Measurements from ENCODE around the gene MTHFD1L. TPM values are rescaled to one million over a fixed set of nuclear protein-coding genes. Genes with fewer than 3 reads are reported as not detected.
A peak's percentile ranks its signal among the peaks of the same experiment; 100 is the strongest.
"Not testable (repeated sequence)": the region's sequence is repeated elsewhere in the genome, so short reads cannot be mapped to it uniquely, and the experiment has no call there.

The MTHFD1L gene
- total and polyA plus RNA-seq, 2 donors (not counting 3 experiments of a cell fraction or from before 2014, with no cell fraction given) = 40.2 to 120 TPM

DNA sequence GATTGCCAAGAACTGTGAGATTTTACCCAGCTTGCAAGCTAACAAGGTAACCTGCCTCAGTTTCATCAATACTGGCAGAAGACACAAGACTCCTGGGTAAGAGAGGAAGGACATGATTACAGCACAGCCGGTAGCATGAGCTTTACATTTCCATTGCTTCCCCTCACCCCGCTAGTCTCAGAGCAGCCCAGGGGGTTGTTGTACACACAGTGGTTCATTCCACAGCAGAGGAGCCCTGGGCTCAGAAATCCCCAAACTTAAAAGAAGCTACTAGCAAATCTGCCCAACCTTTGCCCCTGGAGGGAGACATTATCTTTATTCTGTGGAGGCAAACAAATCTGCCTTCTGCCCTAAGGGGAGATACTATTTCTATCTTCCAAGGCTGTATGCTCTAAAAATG, 17.1 kb upstream of the MTHFD1L start:
- CTCF ChIA-PET = interaction anchor here (0.6 kb wide), 1 partner anchor 10 kb away, joined by 3 read pairs; no protein-coding TSS in a partner anchor
- peaks cover 0 to 2% of the 10 kb centered on the region in 2 experiments for H3K36me3 ChIP-seq (ENCODE audit: control insufficient read depth in 2 of 2, extremely low read depth in 1 of 2, insufficient read depth in 2 of 2, low read length in 2 of 2)
- intact Hi-C loops (cut with micrococcal nuclease) (no loop called here), dilution Hi-C loops (cut with MboI; ENCODE audit: extremely low pct_ligation_motif_present, low sequenced_read_pairs) (no loop called here)
- H3K27me3 ChIP-seq (ENCODE audit: control insufficient read depth in 2 of 2, insufficient read depth in 2 of 2, low read length in 2 of 2) = no peaks in the 10 kb centered on the region
- TF ChIP-seq, protein P1, sequence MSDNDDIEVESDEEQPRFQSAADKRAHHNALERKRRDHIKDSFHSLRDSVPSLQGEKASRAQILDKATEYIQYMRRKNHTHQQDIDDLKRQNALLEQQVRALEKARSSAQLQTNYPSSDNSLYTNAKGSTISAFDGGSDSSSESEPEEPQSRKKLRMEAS (IDR thresholded peaks at IDR 0.05; ENCODE audit: insufficient read depth, insufficient read length) = no peak
- TF ChIP-seq, protein P2, sequence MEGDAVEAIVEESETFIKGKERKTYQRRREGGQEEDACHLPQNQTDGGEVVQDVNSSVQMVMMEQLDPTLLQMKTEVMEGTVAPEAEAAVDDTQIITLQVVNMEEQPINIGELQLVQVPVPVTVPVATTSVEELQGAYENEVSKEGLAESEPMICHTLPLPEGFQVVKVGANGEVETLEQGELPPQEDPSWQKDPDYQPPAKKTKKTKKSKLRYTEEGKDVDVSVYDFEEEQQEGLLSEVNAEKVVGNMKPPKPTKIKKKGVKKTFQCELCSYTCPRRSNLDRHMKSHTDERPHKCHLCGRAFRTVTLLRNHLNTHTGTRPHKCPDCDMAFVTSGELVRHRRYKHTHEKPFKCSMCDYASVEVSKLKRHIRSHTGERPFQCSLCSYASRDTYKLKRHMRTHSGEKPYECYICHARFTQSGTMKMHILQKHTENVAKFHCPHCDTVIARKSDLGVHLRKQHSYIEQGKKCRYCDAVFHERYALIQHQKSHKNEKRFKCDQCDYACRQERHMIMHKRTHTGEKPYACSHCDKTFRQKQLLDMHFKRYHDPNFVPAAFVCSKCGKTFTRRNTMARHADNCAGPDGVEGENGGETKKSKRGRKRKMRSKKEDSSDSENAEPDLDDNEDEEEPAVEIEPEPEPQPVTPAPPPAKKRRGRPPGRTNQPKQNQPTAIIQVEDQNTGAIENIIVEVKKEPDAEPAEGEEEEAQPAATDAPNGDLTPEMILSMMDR (IDR thresholded peaks at IDR 0.05; ENCODE audit: extremely low read depth in 1 of 2, insufficient read depth in 1 of 2, low read depth in 1 of 2, low read length in 2 of 2) = no peak
- TF ChIP-seq FOS (IDR thresholded peaks at IDR 0.05; ENCODE audit: borderline replicate concordance, insufficient read depth, low read length) = no peak
- H3K4me2 ChIP-seq (ENCODE audit: insufficient read depth, low read length) = no peak overlapping the region
- H3K9me3 ChIP-seq (replicated peaks; ENCODE audit: control insufficient read depth, insufficient read depth, low read length) = no peaks in the 10 kb centered on the region
- H3K4me3 ChIP-seq (replicated peaks in 1 of 3; ENCODE audit: insufficient read depth in 1 of 3, low read depth in 1 of 3, low read length in 3 of 3) = no peak overlapping the region
- H3K9ac ChIP-seq (replicated peaks; ENCODE audit: extremely low read depth, insufficient read depth, low read length) = no peak overlapping the region
- FAIRE-seq (no peak), DNase-seq (ENCODE audit: low read depth, low spot score) (no peak)
- no peak overlapping the region for H3K27ac ChIP-seq (ENCODE audit: insufficient read depth, low read depth, low read length)
- no peaks in the 10 kb centered on the region for H3K4me1 ChIP-seq (ENCODE audit: control insufficient read depth, extremely low read depth, insufficient read depth, low read length)
- no peak overlapping the region for H2AFZ ChIP-seq (ENCODE audit: low read depth, low read length)
- POLR2A ChIA-PET = interaction anchor here (0.7 to 1.1 kb wide), 3 partner anchors 17 to 801 kb away, joined by 3 to 4 read pairs (median 3); partner anchors contain the start of gene MTHFD1L
- peaks cover 7% of the 10 kb centered on the region for H3K79me2 ChIP-seq (ENCODE audit: control insufficient read depth, insufficient read depth, low read length)
- H3K9me1 ChIP-seq (replicated peaks; ENCODE audit: control insufficient read depth, extremely low read depth, insufficient read depth, low read length) = no peaks in the 10 kb centered on the region
- BruUV-seq (replicated peaks) = no TSS peak
- H4K20me1 ChIP-seq (replicated peaks; ENCODE audit: control insufficient read depth, extremely low read depth, insufficient read depth, low read length) = no peaks in the 10 kb centered on the region

DNA sequence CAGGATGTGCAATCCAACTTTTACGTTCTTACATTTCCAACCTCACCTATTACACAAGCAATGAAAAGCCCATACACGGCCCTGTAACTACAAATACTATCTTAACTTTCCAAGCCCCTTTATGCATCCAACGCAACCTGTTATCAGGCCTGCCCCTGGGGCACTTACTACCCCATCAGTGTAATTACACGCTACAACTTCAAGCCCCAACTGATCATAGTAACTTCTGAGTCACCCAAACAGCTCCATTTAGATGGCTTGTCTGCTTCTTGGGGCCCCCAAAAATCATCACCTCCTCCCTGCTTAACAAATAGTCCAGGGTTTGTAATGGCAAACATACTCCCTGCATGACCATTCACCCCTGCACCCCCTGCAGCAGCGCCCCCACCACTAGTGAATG, 11.1 kb upstream of the MTHFD1L start:
- CTCF ChIA-PET; BruUV-seq (replicated peaks); intact Hi-C loops (cut with micrococcal nuclease); H3K9me1 ChIP-seq (replicated peaks; ENCODE audit: control insufficient read depth, extremely low read depth, insufficient read depth, low read length); dilution Hi-C loops (cut with MboI; ENCODE audit: extremely low pct_ligation_motif_present, low sequenced_read_pairs); H3K79me2 ChIP-seq (ENCODE audit: control insufficient read depth, insufficient read depth, low read length); FAIRE-seq; DNase-seq (ENCODE audit: low read depth, low spot score); H3K9ac ChIP-seq (replicated peaks; ENCODE audit: extremely low read depth, insufficient read depth, low read length); H3K9me3 ChIP-seq (replicated peaks; ENCODE audit: control insufficient read depth, insufficient read depth, low read length); H3K36me3 ChIP-seq (ENCODE audit: control insufficient read depth in 2 of 2, extremely low read depth in 1 of 2, insufficient read depth in 2 of 2, low read length in 2 of 2); H3K27ac ChIP-seq (ENCODE audit: insufficient read depth, low read depth, low read length); H3K4me3 ChIP-seq (replicated peaks in 1 of 3; ENCODE audit: insufficient read depth in 1 of 3, low read depth in 1 of 3, low read length in 3 of 3); H2AFZ ChIP-seq (ENCODE audit: low read depth, low read length); H3K27me3 ChIP-seq (ENCODE audit: control insufficient read depth in 2 of 2, insufficient read depth in 2 of 2, low read length in 2 of 2); H4K20me1 ChIP-seq (replicated peaks; ENCODE audit: control insufficient read depth, extremely low read depth, insufficient read depth, low read length): not testable (repeated sequence)
- Histone ChIP-seq H3K4me2 (ENCODE audit: insufficient read depth, low read length) (peak overlapping the region; percentile 18), H3K4me1 (ENCODE audit: control insufficient read depth, extremely low read depth, insufficient read depth, low read length) (peaks cover 24% of the 10 kb centered on the region)
- POLR2A ChIA-PET = interaction anchor here (1.1 kb wide), 1 partner anchor 9 kb away, joined by 3 read pairs; no protein-coding TSS in a partner anchor

DNA sequence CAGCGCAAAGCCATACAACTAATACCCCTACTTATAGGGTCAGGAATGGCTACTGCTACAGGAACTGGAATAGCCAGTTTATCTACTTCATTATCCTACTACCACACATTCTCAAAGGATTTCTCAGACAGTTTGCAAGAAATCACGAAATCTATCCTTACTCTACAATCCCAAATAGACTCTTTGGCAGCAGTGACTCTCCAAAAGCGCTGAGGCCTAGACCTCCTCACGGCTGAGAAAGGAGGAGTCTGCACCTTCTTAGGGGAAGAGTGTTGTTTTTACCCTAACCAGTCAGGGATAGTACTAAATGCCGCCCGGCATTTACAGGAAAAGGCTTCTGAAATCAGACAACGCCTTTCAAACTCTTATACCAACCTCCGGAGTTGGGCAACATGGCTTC, 10.3 kb upstream of the MTHFD1L start:
- H3K27ac ChIP-seq (ENCODE audit: insufficient read depth, low read depth, low read length); dilution Hi-C loops (cut with MboI; ENCODE audit: extremely low pct_ligation_motif_present, low sequenced_read_pairs); H2AFZ ChIP-seq (ENCODE audit: low read depth, low read length); H4K20me1 ChIP-seq (replicated peaks; ENCODE audit: control insufficient read depth, extremely low read depth, insufficient read depth, low read length); H3K79me2 ChIP-seq (ENCODE audit: control insufficient read depth, insufficient read depth, low read length); H3K27me3 ChIP-seq (ENCODE audit: control insufficient read depth in 2 of 2, insufficient read depth in 2 of 2, low read length in 2 of 2); H3K4me3 ChIP-seq (replicated peaks in 1 of 3; ENCODE audit: insufficient read depth in 1 of 3, low read depth in 1 of 3, low read length in 3 of 3); FAIRE-seq; H3K9ac ChIP-seq (replicated peaks; ENCODE audit: extremely low read depth, insufficient read depth, low read length); H3K36me3 ChIP-seq (ENCODE audit: control insufficient read depth in 2 of 2, extremely low read depth in 1 of 2, insufficient read depth in 2 of 2, low read length in 2 of 2); H3K9me1 ChIP-seq (replicated peaks; ENCODE audit: control insufficient read depth, extremely low read depth, insufficient read depth, low read length); BruUV-seq (replicated peaks); DNase-seq (ENCODE audit: low read depth, low spot score); H3K9me3 ChIP-seq (replicated peaks; ENCODE audit: control insufficient read depth, insufficient read depth, low read length): not testable (repeated sequence)
- intact Hi-C loops (cut with micrococcal nuclease) = loop anchor here (5.0 kb wide), 1 partner anchor 173 kb away; no protein-coding TSS in a partner anchor
- CTCF ChIA-PET = interaction anchor here (1.3 to 1.9 kb wide), 2 partner anchors 10 to 437 kb away, joined by 4 to 7 read pairs; partner anchors contain the start of gene MTHFD1L
- H3K4me1 ChIP-seq (ENCODE audit: control insufficient read depth, extremely low read depth, insufficient read depth, low read length) = peaks cover 24% of the 10 kb centered on the region
- H3K4me2 ChIP-seq (ENCODE audit: insufficient read depth, low read length) = peak overlapping the region; percentile 3
- POLR2A ChIA-PET = interaction anchor here (2.7 kb wide), 1 partner anchor 10 kb away, joined by 11 read pairs; the partner anchor contains the start of gene MTHFD1L
